ENCODE measurements around the gene TSPEAR.
A peak's percentile ranks its signal among the peaks of the same experiment; 100 is the strongest.
"Not testable (repeated sequence)": the region's sequence is repeated elsewhere in the genome, so short reads cannot be mapped to it uniquely, and the experiment has no call there.

The TSPEAR gene

GRCh38 chr21:44700101-44701022 lies 11.0 kb downstream of the TSPEAR start:
- Histone ChIP-seq H3K27me3 (peaks cover 0 to 91% of the 10 kb centered on the region in 2 donors), H3K4me1 (no peaks in the 10 kb centered on the region), H3K4me3 (no peak overlapping the region), H3K27ac (no peak overlapping the region), H3K36me3 (no peaks in the 10 kb centered on the region), H3K9me3 (no peaks in the 10 kb centered on the region)
- intact Hi-C loops (cut with DNase I; ENCODE audit: low total_unique reads), result no loop called here
- TF ChIP-seq, protein P1, sequence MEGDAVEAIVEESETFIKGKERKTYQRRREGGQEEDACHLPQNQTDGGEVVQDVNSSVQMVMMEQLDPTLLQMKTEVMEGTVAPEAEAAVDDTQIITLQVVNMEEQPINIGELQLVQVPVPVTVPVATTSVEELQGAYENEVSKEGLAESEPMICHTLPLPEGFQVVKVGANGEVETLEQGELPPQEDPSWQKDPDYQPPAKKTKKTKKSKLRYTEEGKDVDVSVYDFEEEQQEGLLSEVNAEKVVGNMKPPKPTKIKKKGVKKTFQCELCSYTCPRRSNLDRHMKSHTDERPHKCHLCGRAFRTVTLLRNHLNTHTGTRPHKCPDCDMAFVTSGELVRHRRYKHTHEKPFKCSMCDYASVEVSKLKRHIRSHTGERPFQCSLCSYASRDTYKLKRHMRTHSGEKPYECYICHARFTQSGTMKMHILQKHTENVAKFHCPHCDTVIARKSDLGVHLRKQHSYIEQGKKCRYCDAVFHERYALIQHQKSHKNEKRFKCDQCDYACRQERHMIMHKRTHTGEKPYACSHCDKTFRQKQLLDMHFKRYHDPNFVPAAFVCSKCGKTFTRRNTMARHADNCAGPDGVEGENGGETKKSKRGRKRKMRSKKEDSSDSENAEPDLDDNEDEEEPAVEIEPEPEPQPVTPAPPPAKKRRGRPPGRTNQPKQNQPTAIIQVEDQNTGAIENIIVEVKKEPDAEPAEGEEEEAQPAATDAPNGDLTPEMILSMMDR (IDR thresholded peaks at IDR 0.05), result no peak
- no peak for DNase-seq

DNA sequence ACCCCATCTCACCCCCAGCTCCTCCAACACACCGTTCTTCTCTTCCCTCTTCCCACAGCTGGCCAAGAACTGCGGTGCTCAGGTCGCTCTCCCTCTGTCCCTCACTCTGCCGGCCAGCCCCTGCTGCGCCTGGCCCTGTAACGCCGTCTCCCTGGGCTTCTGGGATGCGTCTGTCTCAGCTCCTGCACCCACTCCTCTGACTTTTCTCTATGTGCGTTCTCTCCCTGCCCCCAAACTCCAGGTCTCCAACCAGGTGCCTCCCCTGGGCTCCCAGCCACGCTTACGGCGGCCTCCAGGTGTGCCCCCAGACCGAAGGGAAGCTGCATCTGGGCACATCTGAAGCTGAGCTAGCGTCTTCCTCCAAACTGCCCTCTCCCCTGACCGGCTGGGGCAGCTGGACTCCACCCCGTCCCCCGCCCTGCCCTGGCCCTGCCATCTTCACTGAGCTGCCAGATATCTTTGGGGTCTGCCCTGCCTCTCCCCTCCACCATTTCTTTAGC lies 11.8 kb downstream of the TSPEAR start:
- TF ChIP-seq, protein P1 (IDR thresholded peaks at IDR 0.05), result no peak
- peak in 1 of 2 donors; percentile 57 for DNase-seq

DNA sequence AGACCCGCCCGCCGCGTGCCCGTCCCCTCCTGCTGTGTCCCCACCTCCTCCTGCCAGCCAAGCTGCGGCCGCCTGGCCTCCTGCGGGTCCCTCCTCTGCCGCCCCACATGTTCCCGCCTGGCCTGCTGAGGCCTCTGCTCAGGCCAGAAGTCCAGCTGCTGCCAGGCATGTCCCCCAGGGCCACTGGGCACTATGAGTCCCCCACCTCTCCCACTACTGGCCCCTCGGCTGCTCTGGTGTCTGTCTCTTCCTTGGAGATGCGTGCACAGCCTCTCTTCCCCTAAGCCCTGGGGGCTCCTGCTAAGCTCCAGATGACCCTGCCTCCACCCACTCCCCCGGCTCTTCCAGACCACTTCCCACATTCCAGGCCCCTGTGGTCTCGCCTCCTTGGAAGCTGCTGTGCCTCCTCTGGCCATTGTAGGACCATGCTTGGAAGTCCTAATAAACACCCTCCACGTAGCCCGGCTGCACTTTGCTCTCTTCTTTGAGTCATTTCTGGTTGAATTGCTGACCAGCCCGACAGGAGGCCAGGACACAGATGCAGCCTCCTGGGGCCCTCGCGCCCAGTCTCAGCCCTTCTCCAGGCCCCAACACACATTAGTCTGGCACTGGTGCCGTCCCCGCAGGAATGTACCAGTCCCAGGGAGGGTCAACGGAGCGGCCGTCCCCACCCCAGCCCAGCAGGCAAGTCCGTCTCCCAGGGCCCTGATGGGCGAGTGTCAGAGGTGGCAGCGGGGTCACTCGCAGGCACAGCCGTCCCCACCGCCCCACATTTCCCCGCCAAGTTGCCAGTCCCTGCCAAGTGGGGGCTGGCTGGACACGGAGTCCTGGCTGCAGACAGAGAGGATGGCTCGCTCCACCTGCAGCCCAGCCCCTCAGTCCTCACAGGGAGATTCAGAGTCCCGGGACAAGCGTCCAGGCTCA lies 13.3 kb downstream of the TSPEAR start:
- H3K9me3 ChIP-seq, result peaks cover 0 to 5% (median under 1%) of the 10 kb centered on the region in 3 donors
- H3K27ac ChIP-seq, result no peak overlapping the region
- intact Hi-C loops (cut with DNase I; ENCODE audit: low total_unique reads), result no loop called here
- H3K4me3 ChIP-seq, result no peak overlapping the region
- H3K27me3 ChIP-seq, result peaks cover 0 to 81% of the 10 kb centered on the region in 2 donors
- H3K36me3 ChIP-seq, result no peaks in the 10 kb centered on the region
- DNase-seq, result peak in 1 of 2 donors; percentile 41
- H3K4me1 ChIP-seq, result no peaks in the 10 kb centered on the region
- TF ChIP-seq, protein P1 (IDR thresholded peaks at IDR 0.05), result no peak

More for the DNA sequence above, 11.8 kb downstream of the TSPEAR start:
- Histone ChIP-seq H3K4me1 (no peaks in the 10 kb centered on the region), H3K27me3 (peaks cover 0 to 96% of the 10 kb centered on the region in 2 donors), H3K36me3 (no peaks in the 10 kb centered on the region), H3K9me3 (no peaks in the 10 kb centered on the region), H3K4me3 (no peak overlapping the region), H3K27ac (no peak overlapping the region)
- intact Hi-C loops (cut with DNase I; ENCODE audit: low total_unique reads), result no loop called here

GRCh38 chr21:44697172-44697810 lies 14.1 kb downstream of the TSPEAR start, which contains the start of gene KRTAP10-12:
TSS of gene KRTAP10-12 (plus strand) at chr21:44697172. CDS start at chr21:44697202, 30 bp downstream.
- H3K4me3 ChIP-seq; H3K27ac ChIP-seq; DNase-seq; H3K4me1 ChIP-seq; intact Hi-C loops (cut with DNase I; ENCODE audit: low total_unique reads); H3K36me3 ChIP-seq: not testable (repeated sequence)
- Histone ChIP-seq H3K9me3 (peaks cover 0 to 13% (median 6%) of the 10 kb centered on the region in 3 donors), H3K27me3 (peaks cover 0 to 73% of the 10 kb centered on the region in 2 donors)

DNA sequence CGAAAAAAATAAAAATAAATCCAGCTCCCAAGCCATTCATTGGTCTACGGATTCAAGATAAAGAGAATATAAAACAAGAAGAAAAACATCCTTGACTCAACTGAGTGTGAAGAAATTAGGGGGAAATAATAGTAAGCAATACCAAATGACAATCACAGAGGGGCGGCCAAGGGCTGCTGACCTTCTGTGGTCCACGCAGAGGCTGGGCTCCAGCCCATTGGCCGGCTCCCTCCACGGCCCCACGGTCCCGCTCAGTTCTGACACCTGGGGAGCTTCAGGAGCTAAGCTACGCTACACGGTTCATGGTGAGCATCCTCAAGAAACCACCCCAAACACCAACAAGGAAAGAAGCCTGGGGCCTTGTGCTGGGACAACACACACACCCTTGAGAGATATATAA lies 14.8 kb downstream of the TSPEAR start:
- DNase-seq, result no peak
- intact Hi-C loops (cut with DNase I; ENCODE audit: low total_unique reads), result no loop called here
- H3K4me3 ChIP-seq, result no peak overlapping the region
- TF ChIP-seq, protein P1 (IDR thresholded peaks at IDR 0.05), result no peak
- H3K9me3 ChIP-seq, result peaks cover 0 to 16% (median 6%) of the 10 kb centered on the region in 3 donors
- no peaks in the 10 kb centered on the region for H3K4me1 ChIP-seq
- H3K27me3 ChIP-seq, result peaks cover 0 to 66% of the 10 kb centered on the region in 2 donors
- H3K27ac ChIP-seq, result no peak overlapping the region
- no peaks in the 10 kb centered on the region for H3K36me3 ChIP-seq

Measured in tibial artery (tissue), 4 donors.